22Rv1 (cell line): ENCODE results near the gene MSRB3.

Experiments
- H3K27ac ChIP-seq: fragments of 450-650 bp; 2 replicates; pipeline ENCODE4 v1.5.1; 2017
- CTCF ChIP-seq: fragments of 450-650 bp; IDR thresholded peaks from 2 replicates; pipeline ENCODE4 v1.5.1; 2017; ENCODE audit warnings: mild to moderate bottlenecking
- ZFX ChIP-seq: fragments of 450-650 bp; IDR thresholded peaks from 2 replicates; pipeline ENCODE4 v1.6.1; 2017; ENCODE audit warnings: antibody characterized with exemption, borderline replicate concordance

MSRB3 gene

DNA sequence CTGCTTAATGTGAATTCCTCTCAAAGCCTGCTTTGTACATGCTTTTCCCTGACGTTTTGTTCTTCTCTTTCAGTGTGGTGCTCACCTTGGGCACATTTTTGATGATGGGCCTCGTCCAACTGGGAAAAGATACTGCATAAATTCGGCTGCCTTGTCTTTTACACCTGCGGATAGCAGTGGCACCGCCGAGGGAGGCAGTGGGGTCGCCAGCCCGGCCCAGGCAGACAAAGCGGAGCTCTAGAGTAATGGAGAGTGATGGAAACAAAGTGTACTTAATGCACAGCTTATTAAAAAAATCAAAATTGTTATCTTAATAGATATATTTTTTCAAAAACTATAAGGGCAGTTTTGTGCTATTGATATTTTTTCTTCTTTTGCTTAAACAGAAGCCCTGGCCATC, 184.6 kb downstream of the MSRB3 start:
- no peak overlapping the region for H3K27ac ChIP-seq
- TF ChIP-seq CTCF, result no peak
- TF ChIP-seq ZFX, result no peak

GRCh38 chr12:65463611-65464010, 185.1 kb downstream of the MSRB3 start:
- TF ChIP-seq CTCF (no peak), ZFX (no peak)
- H3K27ac ChIP-seq, result no peak overlapping the region

DNA sequence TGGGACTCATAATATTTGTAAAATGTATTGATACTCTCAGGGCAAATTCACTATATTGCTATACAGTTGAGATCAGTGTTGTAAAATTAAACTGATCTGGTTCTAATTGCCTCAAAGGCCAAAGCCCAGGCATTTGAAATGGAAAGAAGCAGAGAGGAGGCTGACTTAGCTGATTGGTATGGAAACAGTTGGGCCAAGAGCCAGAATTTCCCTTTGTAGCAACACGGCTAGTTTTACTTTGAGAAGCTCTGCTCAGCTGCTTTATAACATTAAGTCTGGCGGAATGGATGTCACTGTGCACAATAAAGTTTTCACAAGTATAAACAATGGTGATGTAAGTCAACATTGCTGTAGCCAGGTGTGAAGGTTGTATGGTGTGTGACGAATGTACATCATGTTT, 186.4 kb downstream of the MSRB3 start:
- no peak for TF ChIP-seq CTCF
- TF ChIP-seq ZFX, result no peak
- H3K27ac ChIP-seq, result no peak overlapping the region

DNA sequence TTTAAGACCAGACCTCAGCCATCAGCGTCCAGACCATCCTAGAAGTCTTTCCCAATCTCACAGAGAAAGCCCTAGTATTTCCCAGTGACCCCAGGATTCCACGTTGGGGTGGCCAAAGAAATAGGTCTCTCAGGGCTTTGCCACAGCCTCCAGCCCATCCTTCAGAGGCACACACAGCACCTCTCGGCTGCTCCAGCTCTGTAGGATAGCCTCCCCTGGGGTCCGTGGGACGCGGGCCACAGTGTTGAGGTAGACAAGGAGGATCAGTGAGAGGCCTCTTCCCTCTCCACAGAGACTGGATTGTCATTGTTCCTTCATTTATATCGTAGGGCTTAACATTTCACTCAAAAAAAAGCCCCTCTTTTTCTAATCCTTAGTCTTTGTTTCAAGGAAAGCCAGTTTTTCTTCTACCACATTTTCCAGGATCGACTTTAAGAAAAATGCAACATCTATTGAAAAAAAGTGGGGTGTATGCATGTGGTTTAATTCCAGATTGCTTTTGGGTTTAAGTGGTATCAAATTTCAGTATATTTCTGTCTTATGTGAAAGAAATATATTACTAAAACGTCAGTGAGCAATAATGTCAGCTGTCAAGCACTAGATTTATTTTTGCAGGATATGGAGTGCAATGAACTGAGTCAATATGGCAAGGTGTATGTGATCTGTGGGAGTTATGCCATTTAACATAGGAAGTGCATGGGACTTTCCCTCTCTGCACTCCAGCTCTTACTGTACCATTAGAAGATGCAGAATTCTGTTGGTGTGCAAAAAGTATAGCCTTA, 187.5 kb downstream of the MSRB3 start:
- no peak for TF ChIP-seq CTCF
- no peak for TF ChIP-seq ZFX
- H3K27ac ChIP-seq, result no peak overlapping the region

GRCh38 chr12:65466911-65467310, 188.4 kb downstream of the MSRB3 start:
- no peak overlapping the region for H3K27ac ChIP-seq
- TF ChIP-seq ZFX (no peak), CTCF (no peak)

- no peak overlapping the region for H3K27ac ChIP-seq
- TF ChIP-seq ZFX, result no peak
- no peak for TF ChIP-seq CTCF
These were observed 191.8 kb downstream of the MSRB3 start for GRCh38 chr12:65470256-65470655.

- H3K27ac ChIP-seq, result no peak overlapping the region
- no peak for TF ChIP-seq ZFX
- no peak for TF ChIP-seq CTCF
These were observed 193.6 kb downstream of the MSRB3 start for GRCh38 chr12:65472079-65472478.
